Measurements from ENCODE around the gene SGMS2.

DNA sequence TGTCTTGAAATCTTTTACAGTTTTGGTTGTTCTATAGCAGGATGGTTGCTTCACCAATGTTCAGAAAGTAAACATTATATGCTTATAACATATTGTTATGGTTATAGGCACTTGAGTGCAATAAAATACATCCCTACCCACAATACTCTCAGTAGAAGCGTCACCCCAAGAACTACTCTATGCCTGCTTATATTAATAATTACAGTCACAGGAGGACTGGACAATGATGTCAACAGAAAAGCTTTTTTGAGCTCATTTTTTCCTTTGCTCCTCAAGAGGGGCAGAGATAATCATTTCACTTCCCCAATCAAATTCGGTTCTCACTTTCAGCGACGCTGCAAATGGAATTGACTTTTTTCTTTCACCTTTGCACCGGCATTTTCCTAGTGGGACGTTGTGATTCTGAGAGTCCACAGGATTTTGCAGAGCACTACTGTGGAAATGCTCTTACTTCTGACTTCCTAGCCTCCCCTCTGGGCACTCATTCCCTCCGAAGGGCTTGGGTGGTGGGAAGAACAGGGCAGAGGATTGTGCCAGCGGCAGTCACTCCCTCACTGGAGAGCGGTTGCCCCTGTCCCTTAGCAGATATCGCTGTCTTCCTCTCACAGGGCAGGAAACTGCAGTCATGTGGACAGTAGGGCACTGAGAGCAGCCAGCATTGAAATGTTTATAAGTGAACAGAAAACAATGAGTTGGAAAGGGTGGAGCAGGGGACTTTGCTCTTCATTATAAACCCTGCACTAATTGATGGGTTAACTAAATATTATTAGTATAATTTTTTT lies 24.9 kb upstream of the SGMS2 start:
- TF ChIP-seq, protein P1, sequence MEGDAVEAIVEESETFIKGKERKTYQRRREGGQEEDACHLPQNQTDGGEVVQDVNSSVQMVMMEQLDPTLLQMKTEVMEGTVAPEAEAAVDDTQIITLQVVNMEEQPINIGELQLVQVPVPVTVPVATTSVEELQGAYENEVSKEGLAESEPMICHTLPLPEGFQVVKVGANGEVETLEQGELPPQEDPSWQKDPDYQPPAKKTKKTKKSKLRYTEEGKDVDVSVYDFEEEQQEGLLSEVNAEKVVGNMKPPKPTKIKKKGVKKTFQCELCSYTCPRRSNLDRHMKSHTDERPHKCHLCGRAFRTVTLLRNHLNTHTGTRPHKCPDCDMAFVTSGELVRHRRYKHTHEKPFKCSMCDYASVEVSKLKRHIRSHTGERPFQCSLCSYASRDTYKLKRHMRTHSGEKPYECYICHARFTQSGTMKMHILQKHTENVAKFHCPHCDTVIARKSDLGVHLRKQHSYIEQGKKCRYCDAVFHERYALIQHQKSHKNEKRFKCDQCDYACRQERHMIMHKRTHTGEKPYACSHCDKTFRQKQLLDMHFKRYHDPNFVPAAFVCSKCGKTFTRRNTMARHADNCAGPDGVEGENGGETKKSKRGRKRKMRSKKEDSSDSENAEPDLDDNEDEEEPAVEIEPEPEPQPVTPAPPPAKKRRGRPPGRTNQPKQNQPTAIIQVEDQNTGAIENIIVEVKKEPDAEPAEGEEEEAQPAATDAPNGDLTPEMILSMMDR (conservative IDR thresholded peaks at IDR 0.05; ENCODE audit: low read depth, low read length), result no peak
- TF ChIP-seq EZH2 (IDR thresholded peaks at IDR 0.05; ENCODE audit: low read length, unreplicated experiment) (no peak), EZH2phosphoT487 (IDR thresholded peaks at IDR 0.05; ENCODE audit: borderline replicate concordance, low read length) (no peak)

All from PC-3 (cell line).